GM19043 (cell line): ENCODE results near the gene OSBPL2.

Experiments used
- ATAC-seq: cut with Tn5 transposase; IDR thresholded peaks from one replicate; pipeline ENCODE4 v1.9.1; 2021; ENCODE audit warnings: low read depth; ENCODE audit not compliant: unreplicated experiment

The OSBPL2 gene

DNA sequence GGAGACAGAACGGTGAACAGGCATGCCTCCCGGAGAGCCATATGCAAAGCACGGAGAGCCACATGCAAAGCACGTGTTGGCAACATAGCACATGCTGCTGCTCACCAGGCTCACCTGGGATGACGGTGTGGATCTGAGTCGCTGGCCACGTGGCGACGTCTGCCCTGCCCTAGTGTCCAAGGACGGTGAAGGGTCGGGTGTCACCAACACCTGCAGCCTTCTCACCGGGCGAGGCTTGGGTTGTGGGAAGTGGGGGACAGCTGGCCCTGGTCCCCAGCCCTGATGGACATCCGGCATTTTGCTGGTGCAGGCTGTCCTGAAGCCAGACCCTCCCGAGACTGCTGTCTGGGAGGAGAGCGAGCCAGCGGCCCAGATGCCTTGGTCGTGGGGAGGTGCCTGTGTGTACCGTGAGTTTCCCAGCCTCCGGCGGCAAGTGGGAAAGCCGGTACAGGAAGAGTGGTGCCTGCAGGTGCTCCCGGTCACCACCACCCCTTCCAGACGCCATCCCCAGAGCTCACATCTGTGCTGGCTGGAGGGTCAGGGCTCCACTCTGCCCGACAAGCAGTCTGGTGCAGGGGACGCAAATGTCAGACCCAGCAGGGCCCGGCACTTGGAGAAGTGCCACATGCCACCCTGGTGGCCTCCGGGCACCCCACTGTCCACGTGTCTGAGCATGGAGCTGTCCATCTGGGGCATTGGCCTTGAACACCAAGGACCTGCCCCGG lies 58.6 kb downstream of the OSBPL2 start:
- no peak for ATAC-seq

DNA sequence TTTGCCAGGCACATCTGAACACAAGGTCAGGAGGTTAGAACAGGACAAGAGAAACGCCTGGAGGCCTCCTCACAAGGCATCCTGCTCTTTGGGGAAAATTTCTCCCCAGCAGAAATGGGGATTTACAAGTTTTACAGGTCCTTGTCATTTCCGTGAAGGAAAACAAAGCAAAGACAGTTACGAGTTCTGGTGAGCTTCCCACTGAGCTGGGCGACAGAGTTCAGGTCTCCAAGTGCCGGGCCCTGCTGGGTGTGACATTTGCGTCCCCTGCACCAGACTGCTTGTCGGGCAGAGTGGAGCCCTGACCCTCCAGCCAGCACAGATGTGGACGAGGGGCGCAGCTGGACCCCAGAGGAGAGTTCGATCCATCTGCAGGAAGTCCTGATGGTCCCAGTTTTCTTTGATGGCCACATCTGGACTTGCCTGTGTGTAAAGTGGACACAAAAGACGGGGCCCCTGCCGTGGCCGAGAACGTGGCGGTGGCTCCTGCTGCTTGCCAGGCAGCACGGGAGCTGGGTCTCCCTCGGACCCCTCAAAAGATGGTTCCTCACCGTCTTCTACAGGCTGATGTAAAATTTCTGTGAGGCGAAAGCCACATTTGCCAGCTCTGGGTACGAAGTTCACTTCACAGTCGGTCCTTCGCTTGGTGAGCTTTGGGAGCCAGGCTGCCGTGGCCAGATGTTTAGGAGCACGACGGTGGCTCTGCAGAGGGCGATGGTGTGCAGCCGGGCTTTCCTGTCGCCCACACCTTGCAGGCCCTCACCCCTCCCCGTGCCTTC lies 59.3 kb downstream of the OSBPL2 start:
- ATAC-seq = no peak

DNA sequence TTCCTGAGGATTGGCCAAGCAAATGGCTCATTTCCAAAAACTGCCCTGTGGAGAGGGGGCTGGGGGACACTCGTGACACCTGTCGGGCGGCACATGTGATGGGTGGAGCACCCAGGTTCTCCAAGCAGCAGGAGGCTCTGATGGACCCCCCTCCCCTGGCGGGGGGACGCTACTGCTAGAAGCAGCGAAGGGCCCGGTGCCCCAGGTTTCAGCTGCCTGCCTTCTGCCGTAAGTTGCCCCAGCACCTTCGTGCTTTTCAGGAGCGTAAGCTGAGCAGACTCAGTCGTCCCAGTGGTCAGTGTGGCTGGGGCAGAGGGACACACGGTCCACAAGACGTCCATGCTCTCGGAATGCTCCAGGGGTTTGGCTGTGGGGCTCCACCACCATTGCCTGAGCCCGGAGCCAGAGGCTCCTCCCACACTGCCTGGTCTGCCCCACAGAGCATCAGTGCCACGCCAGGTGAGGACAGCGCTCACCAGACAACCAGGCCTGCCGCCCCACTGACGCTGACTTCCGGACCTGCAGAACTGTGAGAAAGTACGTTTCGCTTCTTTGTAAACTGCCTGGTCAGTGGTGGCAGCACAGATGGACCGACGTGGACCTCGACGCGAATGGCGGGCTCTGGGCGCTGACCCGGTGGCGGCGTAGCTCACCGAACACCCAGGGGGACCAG lies 60.4 kb downstream of the OSBPL2 start:
- no peak for ATAC-seq

DNA sequence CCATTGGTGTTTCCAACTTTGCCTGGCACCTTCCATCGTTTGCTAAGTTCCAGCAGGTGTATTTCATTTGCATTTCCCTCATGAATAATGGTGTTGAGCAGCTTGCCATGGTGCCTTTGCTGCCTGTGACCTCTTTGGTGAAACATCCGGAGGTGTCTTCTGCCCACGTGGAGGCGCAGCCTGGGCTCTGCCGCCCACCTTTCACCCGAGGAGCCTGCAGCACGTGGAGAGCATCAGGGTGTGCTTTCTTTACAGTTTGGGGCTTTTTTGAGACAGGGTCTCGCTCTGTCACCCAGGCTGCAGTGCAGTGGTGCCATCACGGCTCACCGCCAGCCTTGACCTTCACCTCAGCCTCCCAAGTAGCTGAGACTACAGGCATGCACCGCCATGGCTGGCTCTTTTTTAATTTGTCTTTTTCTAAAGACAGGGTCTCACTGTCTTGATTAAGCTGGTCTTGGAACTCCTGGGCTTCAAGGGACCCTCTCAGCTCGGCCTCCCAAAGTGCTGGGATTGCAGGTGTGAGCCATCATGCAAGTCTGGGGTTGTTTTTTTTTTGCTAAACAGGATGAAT lies 61.4 kb downstream of the OSBPL2 start:
- no peak for ATAC-seq

DNA sequence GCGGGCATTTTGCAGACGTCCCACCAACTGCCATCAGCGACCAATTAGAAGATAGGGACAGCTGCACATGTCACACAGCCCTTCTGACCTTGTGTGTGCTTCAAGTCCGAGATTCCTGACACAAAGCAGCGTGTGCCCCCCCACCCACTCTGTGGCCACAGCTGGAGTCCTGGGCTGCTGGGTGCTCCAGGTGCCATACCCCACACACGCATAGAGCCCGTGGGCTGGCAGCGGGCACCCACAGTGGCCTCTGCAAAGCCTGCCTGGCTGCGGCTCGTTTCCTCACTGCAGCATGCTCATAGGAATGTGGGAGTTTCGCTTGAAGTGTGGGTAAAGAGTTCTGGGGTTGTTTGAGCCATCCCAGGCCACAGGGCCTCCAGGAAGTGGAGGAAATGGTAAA lies 62.0 kb downstream of the OSBPL2 start:
- no peak for ATAC-seq

DNA sequence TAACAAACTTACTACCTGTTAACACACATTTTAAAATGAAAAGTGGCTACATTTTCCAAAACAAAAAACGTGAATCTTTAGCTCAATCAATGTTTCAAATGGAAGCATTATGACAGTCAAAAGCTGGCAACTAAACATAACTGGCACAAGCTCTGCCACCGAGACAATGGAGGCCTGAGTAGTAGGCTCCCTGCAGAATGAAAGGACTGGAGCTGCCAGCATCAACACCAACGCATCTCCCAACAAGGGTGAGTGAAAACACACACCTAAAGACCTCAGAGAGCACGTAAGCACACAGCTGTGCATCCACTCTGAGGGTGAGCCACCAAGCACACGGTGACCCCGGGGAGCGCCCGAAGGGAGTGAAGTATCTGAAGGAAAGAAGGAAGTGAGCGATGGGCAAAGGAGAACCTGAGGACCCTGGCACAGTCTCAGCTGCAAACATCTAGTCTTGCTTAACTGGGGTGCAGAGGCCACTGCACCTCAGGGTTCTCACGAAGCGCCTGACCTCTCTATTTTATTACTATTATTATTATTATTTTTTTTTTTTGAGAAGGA lies 62.9 kb downstream of the OSBPL2 start:
- ATAC-seq = no peak

DNA sequence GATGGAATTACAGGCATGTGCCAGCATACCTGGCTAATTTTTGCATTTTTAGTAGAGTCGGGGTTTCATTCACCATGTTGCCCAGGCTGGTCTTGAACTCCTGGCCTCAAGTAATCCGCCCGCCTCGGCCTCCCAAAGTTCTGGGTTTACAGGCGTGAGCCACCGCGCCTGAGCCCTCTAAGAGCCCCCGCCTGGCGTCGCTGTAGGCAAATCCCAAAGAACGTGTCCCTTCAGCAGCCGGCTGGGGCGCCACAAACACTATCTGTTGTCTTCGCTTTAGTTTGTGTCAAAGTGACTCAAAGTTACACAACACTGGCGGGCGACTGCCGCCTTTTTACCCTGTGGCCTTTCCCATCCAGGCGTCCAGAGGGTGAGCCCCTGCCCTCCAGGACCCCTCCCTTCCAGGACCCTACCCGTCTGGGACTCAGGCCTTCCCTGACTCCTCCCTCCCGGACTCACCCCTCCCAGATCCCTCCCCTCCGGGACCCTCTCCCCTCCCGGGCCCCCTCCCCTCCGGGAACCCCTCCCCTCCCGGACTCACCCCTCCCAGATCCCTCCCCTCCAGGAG lies 63.5 kb downstream of the OSBPL2 start:
- ATAC-seq = peak; percentile 43

DNA sequence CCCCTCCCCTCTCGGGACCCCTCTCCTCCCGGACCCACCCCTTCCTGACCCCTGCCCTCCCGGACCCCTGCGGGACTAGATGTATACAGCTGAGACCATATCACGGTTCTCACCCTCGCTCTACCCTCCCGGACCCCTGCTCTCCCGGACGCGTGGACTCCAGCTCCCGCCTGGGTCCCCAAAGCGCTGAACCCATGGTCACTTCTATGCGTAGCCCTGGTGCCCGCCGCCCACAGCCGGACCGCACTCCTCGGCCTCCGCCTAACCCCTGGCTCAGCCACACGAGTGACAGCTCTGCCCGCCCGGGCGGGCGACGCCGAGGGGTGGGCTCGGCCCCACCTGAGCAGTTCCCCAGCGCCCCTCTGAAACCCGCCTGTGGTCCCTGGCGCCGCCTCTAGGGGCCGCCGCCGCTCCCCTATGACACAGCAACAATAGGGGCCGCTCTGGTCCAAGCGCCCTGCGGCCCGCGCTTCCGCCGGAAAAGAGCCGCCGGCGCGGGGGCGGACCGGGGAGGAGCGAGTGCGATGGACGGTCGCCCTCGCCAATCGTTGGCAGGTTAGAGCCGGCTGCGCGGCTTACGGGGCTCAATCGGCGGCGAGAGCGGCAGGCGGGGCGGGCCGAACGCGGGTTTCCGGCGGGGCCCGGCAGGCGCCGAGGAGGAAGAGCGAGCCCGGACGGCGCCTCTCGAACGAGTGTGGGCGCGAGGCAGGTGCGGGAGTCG lies 64.2 kb downstream of the OSBPL2 start, which contains the start of gene ADRM1:
TSS of gene ADRM1 (plus strand) at position 657 of the 721 bp plus-strand sequence. CDS start 572 bp downstream, outside the sequence.
- ATAC-seq = peak; percentile 81

DNA sequence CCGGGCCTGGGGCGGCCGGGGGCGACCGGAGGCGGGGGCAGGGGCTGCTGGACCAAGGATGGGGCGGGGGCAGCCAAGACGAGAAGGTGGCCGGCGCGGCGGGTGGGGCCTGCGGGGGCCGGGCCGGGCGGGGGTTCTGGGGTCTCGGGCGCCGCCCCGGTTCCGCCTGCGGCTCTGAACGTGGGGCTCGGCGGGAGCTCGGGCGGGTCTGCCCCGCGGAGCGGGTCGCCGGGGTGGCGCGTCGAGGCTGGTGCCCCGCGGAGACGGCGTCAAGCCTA lies 64.7 kb downstream of the OSBPL2 start:
- ATAC-seq = no peak

DNA sequence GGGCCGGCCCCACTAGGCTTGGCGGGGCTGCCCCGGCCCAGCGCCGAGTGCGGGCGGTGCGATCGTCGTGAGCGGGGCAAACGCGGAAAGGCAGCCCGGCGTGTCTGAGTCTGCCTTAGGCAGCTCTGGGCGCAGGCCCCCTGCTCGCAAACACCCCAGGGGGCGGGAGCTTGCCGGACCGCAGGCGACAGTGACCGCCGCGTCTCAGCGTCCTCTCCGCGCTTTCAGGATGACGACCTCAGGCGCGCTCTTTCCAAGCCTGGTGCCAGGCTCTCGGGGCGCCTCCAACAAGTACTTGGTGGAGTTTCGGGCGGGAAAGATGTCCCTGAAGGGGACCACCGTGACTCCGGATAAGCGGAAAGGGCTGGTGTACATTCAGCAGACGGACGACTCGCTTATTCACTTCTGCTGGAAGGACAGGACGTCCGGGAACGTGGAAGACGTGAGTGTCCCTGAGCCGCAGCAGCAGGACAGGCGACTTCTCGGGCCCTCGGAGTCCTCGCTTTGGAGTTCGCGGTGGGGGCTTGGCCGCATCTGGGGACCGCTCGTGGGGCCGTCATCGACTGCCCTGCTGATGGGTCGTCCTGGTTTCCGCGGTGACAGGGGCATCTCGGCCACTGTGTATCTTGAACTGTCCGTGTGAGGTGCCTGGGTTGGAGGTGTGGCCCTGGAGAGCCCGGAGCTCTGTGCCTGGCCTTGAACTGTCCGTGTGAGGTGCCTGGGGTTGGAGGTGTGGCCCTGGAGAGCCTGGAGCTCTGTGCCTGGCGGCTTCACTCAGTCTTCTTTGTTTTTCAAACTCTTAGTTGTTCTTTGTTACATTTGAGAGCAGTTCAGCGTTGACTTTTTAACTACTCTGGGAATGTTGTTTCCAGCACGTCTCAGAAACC lies 65.3 kb downstream of the OSBPL2 start:
- no peak for ATAC-seq

DNA sequence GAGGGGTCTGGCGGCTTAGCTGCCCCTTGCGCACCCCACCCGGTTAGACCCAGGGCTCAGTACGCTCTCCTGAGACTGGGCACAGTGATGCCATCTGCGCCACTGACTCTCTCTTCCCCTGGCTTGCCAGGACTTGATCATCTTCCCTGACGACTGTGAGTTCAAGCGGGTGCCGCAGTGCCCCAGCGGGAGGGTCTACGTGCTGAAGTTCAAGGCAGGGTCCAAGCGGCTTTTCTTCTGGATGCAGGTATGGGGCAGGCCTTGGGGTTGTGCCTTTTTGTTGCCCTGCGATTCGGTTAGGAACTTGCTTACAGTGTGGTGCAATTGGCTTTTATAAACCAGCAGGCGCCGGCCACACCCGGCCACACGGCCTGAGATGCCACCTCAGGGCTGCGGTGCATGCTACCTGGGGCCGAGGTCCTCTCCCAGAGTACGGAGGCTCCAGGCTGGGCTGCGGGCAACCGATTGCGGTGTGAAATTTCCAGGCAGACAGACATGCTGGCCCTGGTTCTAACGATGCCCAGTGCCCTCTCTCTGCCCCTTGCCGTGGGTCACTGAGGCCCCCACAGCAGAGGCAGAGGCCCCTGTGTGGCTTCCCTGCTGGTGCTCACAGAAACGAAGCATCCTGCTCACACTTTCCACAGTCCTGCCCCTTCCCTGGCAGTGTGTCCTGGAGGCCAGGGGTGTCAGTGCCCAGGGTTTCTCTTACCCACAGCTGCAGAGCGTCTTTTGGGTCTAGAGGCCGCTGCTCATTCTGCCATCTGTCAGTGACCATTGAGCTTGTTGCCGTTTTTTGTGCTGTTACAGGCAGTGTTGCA lies 66.2 kb downstream of the OSBPL2 start:
- no peak for ATAC-seq

DNA sequence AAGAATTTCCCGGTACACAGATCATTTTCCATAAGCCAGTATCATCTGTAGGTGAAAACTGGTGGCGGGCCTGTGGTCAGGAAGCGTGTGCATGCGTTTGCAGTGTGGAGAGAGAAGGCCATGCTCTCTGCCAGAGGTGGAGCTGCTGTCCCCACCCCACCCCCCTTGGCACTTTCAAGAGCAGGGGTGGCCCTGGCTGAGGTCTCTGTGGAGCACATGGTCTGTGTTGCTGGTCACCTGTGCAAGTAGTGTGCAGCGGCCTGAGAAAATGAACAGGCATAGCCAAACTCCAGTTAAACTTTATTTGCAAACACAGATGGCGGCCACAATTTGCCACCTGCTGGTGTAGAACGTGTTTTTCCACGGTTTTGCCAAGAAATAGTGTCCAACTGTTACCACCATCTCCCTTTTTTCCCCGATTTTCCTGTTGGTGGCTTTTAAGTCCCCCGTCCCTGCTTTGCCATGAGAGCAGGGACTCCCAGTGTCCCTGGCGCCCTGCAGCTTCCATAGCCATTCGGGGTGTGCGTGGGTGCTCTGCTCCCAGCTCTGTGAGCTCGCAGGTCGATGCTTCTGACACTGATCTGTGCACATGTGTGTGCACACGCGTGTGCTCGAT lies 66.9 kb downstream of the OSBPL2 start:
- ATAC-seq = no peak

DNA sequence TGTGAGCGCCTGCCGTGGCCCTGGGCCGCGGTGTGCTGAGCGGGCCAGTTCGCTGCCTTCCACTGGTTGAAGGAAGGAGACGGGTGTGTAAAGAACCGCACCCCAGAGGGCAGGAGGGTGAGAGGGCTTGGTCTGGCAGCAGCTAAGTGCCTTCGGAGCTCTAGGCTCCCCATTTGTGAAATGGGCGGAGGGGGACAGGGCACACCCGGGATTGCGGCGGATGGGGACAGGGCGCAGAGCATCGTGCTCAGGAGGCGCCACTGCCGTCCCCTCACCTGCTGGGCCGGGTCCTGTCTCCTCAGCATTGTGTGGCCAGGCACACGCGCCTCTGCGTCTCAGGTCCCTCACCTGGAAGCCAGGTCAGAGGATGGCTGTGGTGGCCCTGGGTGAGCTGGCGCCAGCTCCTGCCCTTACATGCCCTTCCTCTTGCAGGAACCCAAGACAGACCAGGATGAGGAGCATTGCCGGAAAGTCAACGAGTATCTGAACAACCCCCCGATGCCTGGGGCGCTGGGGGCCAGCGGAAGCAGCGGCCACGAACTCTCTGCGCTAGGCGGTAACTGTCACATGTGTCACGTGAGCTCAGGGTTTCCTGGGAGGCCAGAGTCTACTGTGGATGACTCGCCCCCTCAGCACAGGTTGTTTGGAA lies 67.6 kb downstream of the OSBPL2 start:
- ATAC-seq = no peak

DNA sequence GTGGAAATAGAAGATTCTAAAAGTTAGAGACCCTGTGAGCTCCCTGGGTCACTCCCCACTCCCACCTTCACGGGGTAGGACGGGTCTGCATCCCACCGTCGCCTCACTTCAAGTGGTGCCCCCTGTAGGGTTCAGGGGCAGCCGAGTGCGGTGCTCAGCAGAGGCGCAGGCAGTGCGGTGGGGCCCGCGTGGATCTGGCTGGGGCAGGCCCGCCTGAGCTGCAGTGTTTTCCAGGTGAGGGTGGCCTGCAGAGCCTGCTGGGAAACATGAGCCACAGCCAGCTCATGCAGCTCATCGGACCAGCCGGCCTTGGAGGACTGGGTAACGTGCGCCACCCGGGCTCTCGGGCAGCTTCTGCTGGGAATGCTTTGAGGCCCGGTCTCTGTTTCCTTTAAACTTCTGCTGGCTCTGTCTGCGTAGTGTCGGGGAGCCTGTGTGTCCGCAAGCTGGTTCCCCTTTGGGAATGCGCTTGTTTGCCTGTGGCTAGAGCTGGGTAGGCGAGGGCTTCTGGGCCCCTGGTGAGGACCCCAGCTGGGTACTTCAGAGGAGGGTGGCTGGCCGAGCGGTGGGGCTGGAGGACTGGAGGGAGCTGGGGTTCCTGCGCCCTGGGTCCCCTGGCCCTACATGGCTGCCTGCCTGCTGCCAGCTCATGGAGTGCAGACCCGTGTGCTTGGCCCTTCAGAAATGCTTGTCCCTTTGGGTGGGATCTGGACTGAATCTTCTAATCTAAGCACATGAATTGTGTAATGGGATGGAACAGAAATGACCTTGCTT lies 68.3 kb downstream of the OSBPL2 start:
- ATAC-seq = no peak

DNA sequence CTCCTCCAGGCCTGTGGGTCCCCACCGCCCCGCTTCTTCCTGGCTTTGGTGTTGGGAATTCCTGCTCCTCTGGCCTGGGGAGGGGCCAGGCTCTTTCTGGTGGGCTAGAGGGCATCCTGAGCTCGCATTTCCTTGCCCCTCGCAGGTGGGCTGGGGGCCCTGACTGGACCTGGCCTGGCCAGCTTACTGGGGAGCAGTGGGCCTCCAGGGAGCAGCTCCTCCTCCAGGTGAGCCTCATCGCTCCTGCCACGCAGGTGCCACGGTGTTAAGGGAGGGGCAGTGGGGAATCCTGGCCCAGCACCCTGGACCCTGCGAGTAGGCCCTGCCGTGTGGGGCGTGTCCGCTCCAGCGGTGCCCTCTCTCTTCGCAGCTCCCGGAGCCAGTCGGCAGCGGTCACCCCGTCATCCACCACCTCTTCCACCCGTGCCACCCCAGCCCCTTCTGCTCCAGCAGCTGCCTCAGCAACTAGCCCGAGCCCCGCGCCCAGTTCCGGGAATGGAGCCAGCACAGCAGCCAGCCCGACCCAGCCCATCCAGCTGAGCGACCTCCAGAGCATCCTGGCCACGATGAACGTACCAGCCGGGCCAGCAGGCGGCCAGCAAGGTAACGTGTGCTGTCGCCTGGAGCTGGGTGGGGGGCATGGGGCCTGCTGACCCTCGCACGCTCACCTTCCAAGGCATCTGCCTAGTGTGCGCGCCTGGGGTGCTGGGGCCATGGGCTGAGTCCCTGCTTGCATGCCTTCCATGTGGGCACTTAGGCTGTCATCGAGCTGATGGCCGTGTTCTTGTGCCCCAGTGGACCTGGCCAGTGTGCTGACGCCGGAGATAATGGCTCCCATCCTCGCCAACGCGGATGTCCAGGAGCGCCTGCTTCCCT lies 69.1 kb downstream of the OSBPL2 start:
- ATAC-seq = no peak
